Kidney (tissue), 14 donors: ENCODE results near the gene CLEC16A. TPM values are rescaled to one million over a fixed set of nuclear protein-coding genes. Genes with fewer than 3 reads are reported as not detected.

ENCODE experiments used
- DNase-seq, 5 donors: peaks; one replicate each; pipeline ENCODE4 v3.0.0-alpha.2; 2013 to 2020
- FAIRE-seq: peaks from 2 replicates; lab custom pipeline; 2012; peaks lifted over from hg19 to GRCh38; lab: Jason Lieb, UNC
- H3K27ac ChIP-seq, 2 donors: one replicate each; pipeline ENCODE4 v1.7.0; 2013; ENCODE audit warnings: low read depth in 2 of 2, low read length in 2 of 2, inconsistent platforms in 1 of 2
- H3K27me3 ChIP-seq: one replicate; pipeline ENCODE4 v1.7.1; 2013; ENCODE audit warnings: low read length, inconsistent platforms; ENCODE audit not compliant: control insufficient read depth, insufficient read depth
- H3K36me3 ChIP-seq, 3 donors: one replicate each; pipeline versions ENCODE4 v1.7.0 to v1.7.1; 2013; ENCODE audit warnings: low read length in 3 of 3, control low read depth in 1 of 3, inconsistent platforms in 1 of 3; ENCODE audit not compliant: insufficient read depth in 3 of 3, control insufficient read depth in 2 of 3
- H3K4me1 ChIP-seq, 3 donors: one replicate each; pipeline versions ENCODE4 v1.7.0 to v1.7.1; 2013; ENCODE audit warnings: low read length in 3 of 3, inconsistent platforms in 1 of 3, low read depth in 1 of 3; ENCODE audit not compliant: control insufficient read depth in 2 of 3, insufficient read depth in 2 of 3
- H3K4me3 ChIP-seq, 3 donors: one replicate each; pipeline versions ENCODE4 v1.7.0 to v1.8.1; 2013; ENCODE audit warnings: low read length in 3 of 3, control low read depth in 1 of 3, inconsistent platforms in 1 of 3
- H3K9ac ChIP-seq, 3 donors: one replicate each; pipeline versions ENCODE4 v1.7.0 to v1.7.1; 2013; ENCODE audit warnings: low read length in 3 of 3, control low read depth in 1 of 3, inconsistent platforms in 1 of 3
- H3K9me3 ChIP-seq, 3 donors: one replicate each; pipeline versions ENCODE4 v1.7.0 to v1.7.1; 2013; ENCODE audit warnings: low read length in 3 of 3, control low read depth in 1 of 3, inconsistent platforms in 1 of 3; ENCODE audit not compliant: control insufficient read depth in 2 of 3, insufficient read depth in 1 of 3
- CTCF ChIP-seq: IDR thresholded peaks from 3 replicates; pipeline ENCODE4 v1.5.1; 2012; ENCODE audit warnings: mild to moderate bottlenecking, moderate library complexity, borderline replicate concordance; ENCODE audit not compliant: insufficient read depth; ENCODE audit errors: extremely low read depth
- intact Hi-C: fragments of 100-400 bp; cut with DNase I; formaldehyde crosslinking; loops from one replicate; pipeline ENCODE4 v1.11.1; 2022
- polyA plus RNA-seq: library from polyadenylated mRNA; stranded (reverse); fragments of 350-450 nt; fragmentation: Illumina TruSeq; extraction: RNeasy Lipid Tissue Mini Kit (QIAGEN cat#74804); gene quantifications from one replicate; pipeline ENCODE4 v1.2.3, GENCODE V29; 2014; ENCODE audit warnings: low read depth, low replicate concordance; ENCODE audit not compliant: insufficient read depth
- total RNA-seq: library from RNA; stranded (reverse); fragmentation: NEBNext Ultra II Directional; extraction: Animal tissue kit (Norgen Biotek cat#: 25700); gene quantifications from one replicate; pipeline ENCODE4 v1.2.1, GENCODE V29; 2021
- donor health status: control.
- donor health status: control.
- donor health status: control.
- donor health status: control.
- donor health status: control.
- donor health status: DM: yes; HTN: yes; CAD: no.
- donor health status: Normal renal cell carcinoma (clear cell type).

CLEC16A gene
- total and polyA plus RNA-seq, 2 donors from 2014 or later = 10.8 to 51.9 TPM

DNA sequence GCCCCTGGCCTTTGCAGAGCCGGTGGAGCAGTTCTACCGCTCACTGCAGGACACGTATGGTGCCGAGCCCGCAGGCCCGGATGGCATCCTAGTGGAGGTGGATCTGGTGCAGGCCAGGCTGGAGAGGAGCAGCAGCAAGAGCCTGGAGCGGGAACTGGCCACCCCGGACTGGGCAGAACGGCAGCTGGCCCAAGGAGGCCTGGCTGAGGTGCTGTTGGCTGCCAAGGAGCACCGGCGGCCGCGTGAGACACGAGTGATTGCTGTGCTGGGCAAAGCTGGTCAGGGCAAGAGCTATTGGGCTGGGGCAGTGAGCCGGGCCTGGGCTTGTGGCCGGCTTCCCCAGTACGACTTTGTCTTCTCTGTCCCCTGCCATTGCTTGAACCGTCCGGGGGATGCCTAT lies 37.9 kb upstream of the CLEC16A start:
- Histone ChIP-seq H3K27me3 (no peaks in the 10 kb centered on the region), H3K36me3 (peaks cover 0 to 15% (median 14%) of the 10 kb centered on the region in 3 donors), H3K4me1 (no peaks in the 10 kb centered on the region), H3K27ac (no peak overlapping the region), H3K4me3 (no peak overlapping the region), H3K9ac (no peak overlapping the region), H3K9me3 (no peaks in the 10 kb centered on the region)
- FAIRE-seq = no peak
- intact Hi-C loops = no loop called here
- TF ChIP-seq CTCF = no peak
- no peak for DNase-seq

- FAIRE-seq (no peak), DNase-seq (no peak)
- H3K27ac ChIP-seq = no peak overlapping the region
- H3K4me3 ChIP-seq = no peak overlapping the region
- TF ChIP-seq CTCF = no peak
- H3K36me3 ChIP-seq = peaks cover 0 to 14% (median 8%) of the 10 kb centered on the region in 3 donors
- no peaks in the 10 kb centered on the region for H3K4me1 ChIP-seq
- no peak overlapping the region for H3K9ac ChIP-seq
- no peaks in the 10 kb centered on the region for H3K27me3 ChIP-seq
- intact Hi-C loops = no loop called here
- H3K9me3 ChIP-seq = no peaks in the 10 kb centered on the region
Measured at GRCh38 chr16:10906914-10907756, 37.2 kb upstream of the CLEC16A start.

- intact Hi-C loops = no loop called here
- Histone ChIP-seq H3K9me3 (no peaks in the 10 kb centered on the region), H3K4me3 (no peak overlapping the region), H3K27ac (no peak overlapping the region), H3K36me3 (peaks cover 0 to 8% (median 5%) of the 10 kb centered on the region in 3 donors), H3K4me1 (no peaks in the 10 kb centered on the region), H3K27me3 (no peaks in the 10 kb centered on the region), H3K9ac (no peak overlapping the region)
- DNase-seq (no peak), FAIRE-seq (no peak)
- TF ChIP-seq CTCF = no peak
Measured at GRCh38 chr16:10907757-10908045, 36.7 kb upstream of the CLEC16A start.
